Karpas-422 (cell line): ENCODE results near the gene PTP4A2. TPM values are rescaled to one million over a fixed set of nuclear protein-coding genes. Genes with fewer than 3 reads are reported as not detected.
"Not testable (repeated sequence)": the region's sequence is repeated elsewhere in the genome, so short reads cannot be mapped to it uniquely, and the experiment has no call there.

Experiments used
- DNase-seq: peaks from one replicate; pipeline ENCODE4 v3.0.0-alpha.2; 2015
- H2AFZ ChIP-seq: fragments of 200-600 bp; sonication (generic); 2 replicates; pipeline ENCODE4 v1.6.1; 2014; ENCODE audit warnings: antibody characterized with exemption, low read length, mixed read lengths
- H3K27ac ChIP-seq: fragments of 200-600 bp; sonication (generic); 2 replicates; pipeline ENCODE4 v1.5.1; 2014; ENCODE audit warnings: mild to moderate bottlenecking, low read length, moderate library complexity
- H3K27me3 ChIP-seq: fragments of 200-600 bp; sonication (generic); 2 replicates; pipeline ENCODE4 v1.6.1; 2014; ENCODE audit warnings: low read length, mixed read lengths
- H3K36me3 ChIP-seq: fragments of 200-600 bp; sonication (generic); 2 replicates; pipeline ENCODE4 v1.6.1; 2014; ENCODE audit warnings: low read length, mixed read lengths; ENCODE audit not compliant: insufficient read depth
- H3K4me1 ChIP-seq: fragments of 200-600 bp; sonication (generic); 2 replicates; pipeline ENCODE4 v1.6.1; 2014; ENCODE audit warnings: mild to moderate bottlenecking, low read length, mixed read lengths
- H3K4me2 ChIP-seq: fragments of 200-600 bp; sonication (generic); 2 replicates; pipeline ENCODE4 v1.6.1; 2014; ENCODE audit warnings: low read length, low read depth, mild to moderate bottlenecking; ENCODE audit not compliant: poor library complexity, severe bottlenecking
- H3K4me3 ChIP-seq: fragments of 200-600 bp; sonication (generic); 2 replicates; pipeline ENCODE4 v1.5.1; 2014; ENCODE audit warnings: mild to moderate bottlenecking, antibody characterized with exemption, low read length, mixed read lengths
- H3K79me2 ChIP-seq: fragments of 200-600 bp; sonication (generic); 2 replicates; pipeline ENCODE4 v1.6.1; 2014; ENCODE audit warnings: mild to moderate bottlenecking, low read length, mixed read lengths
- H3K9ac ChIP-seq: fragments of 200-600 bp; sonication (generic); 2 replicates; pipeline ENCODE4 v1.6.0; 2014; ENCODE audit warnings: low read length
- H3K9me2 ChIP-seq: fragments of 200-600 bp; sonication (generic), shearing (Covaris generic); replicated peaks from 2 replicates; pipeline ENCODE4 v1.6.0; 2014; ENCODE audit warnings: mild to moderate bottlenecking, low read length, moderate library complexity; ENCODE audit not compliant: insufficient read depth
- H3K9me3 ChIP-seq: fragments of 300-700, 200-600 bp; sonication (generic); 2 replicates; pipeline ENCODE4 v1.6.1; 2014; ENCODE audit warnings: low read length, mixed read lengths
- H4K20me1 ChIP-seq: fragments of 200-600 bp; sonication (generic); 2 replicates; pipeline ENCODE4 v1.6.1; 2014; ENCODE audit warnings: mild to moderate bottlenecking, antibody characterized with exemption, low read length, low read depth; ENCODE audit not compliant: insufficient read depth
- total RNA-seq: library from RNA; depleted of rRNA; stranded (reverse); fragments of >200 nt; shearing (Covaris generic); gene quantifications from 2 replicates; pipeline ENCODE4 v1.2.3, GENCODE V29; 2014; ENCODE audit warnings: low replicate concordance

PTP4A2 gene
- total RNA-seq, 1 experiment from 2014 or later = 401 TPM

- Histone ChIP-seq H3K9me2 (no peaks in the 10 kb centered on the region), H4K20me1 (no peaks in the 10 kb centered on the region), H2AFZ (no peak overlapping the region; the same call in 1 of the 2 replicates), H3K4me3 (no peak overlapping the region), H3K9ac (no peak overlapping the region), H3K27me3 (no peaks in the 10 kb centered on the region), H3K27ac (no peak overlapping the region), H3K4me2 (no peak overlapping the region), H3K79me2 (no peaks in the 10 kb centered on the region), H3K36me3 (no peaks in the 10 kb centered on the region), H3K4me1 (peaks cover 29% of the 10 kb centered on the region), H3K9me3 (no peaks in the 10 kb centered on the region)
- no peak for DNase-seq
Observed at GRCh38 chr1:31943546-31944184, 5.5 kb upstream of the PTP4A2 start.

DNA sequence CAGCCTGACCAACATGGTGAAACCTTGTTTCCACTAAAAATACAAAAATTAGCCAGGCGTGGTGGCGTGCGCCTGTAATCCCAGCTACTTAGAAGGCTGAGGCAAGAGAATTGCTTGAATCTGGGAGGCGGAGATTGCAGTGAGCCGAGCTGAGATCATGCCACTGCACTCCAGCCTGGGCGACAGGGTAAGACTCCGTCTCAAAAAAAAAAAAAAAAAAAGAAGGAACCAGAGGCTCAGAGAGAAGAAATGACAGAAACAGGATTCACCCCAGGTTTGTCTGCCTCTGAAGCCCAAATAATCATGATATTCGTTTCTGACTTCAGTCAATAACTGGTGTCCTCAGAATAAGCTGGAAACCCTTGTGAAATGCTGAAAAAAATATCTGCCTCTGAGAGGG lies 3.9 kb upstream of the PTP4A2 start:
- H3K36me3 ChIP-seq, H3K27ac ChIP-seq, H3K9ac ChIP-seq, H4K20me1 ChIP-seq, H2AFZ ChIP-seq, H3K27me3 ChIP-seq, H3K4me2 ChIP-seq, H3K79me2 ChIP-seq, H3K9me3 ChIP-seq, H3K9me2 ChIP-seq, H3K4me3 ChIP-seq: not testable (repeated sequence)
- peaks cover 32% of the 10 kb centered on the region for H3K4me1 ChIP-seq
- peak; percentile 23 for DNase-seq

GRCh38 chr1:31939484-31940329 lies 1.5 kb upstream of the PTP4A2 start:
- peak overlapping the region; percentile 57 for H3K4me2 ChIP-seq
- no peaks in the 10 kb centered on the region for H3K36me3 ChIP-seq
- peak overlapping the region; percentile 7; the same call in 1 of the 2 replicates for H3K4me3 ChIP-seq
- H3K9ac ChIP-seq = peak overlapping the region; percentile 56
- H3K27me3 ChIP-seq = no peaks in the 10 kb centered on the region
- H3K9me3 ChIP-seq = no peaks in the 10 kb centered on the region
- H3K79me2 ChIP-seq = peaks cover 32% of the 10 kb centered on the region
- peak overlapping the region; percentile 99 for H2AFZ ChIP-seq
- no peaks in the 10 kb centered on the region for H3K9me2 ChIP-seq
- H3K4me1 ChIP-seq = peaks cover 50% of the 10 kb centered on the region
- DNase-seq = peak; percentile 87
- H4K20me1 ChIP-seq = peaks cover 29% of the 10 kb centered on the region
- no peak overlapping the region for H3K27ac ChIP-seq

GRCh38 chr1:31937300-31938183 lies 626 bp downstream of the PTP4A2 start:
- Histone ChIP-seq H3K4me1 (peaks cover 63% of the 10 kb centered on the region), H3K9me3 (no peaks in the 10 kb centered on the region), H3K79me2 (peaks cover 53% of the 10 kb centered on the region), H3K36me3 (no peaks in the 10 kb centered on the region), H3K9ac (peak overlapping the region; percentile 96), H3K4me2 (peak overlapping the region; percentile 95), H2AFZ (no peak overlapping the region), H3K27me3 (no peaks in the 10 kb centered on the region), H3K4me3 (peak overlapping the region; percentile 98), H3K27ac (peak overlapping the region; percentile 83), H3K9me2 (no peaks in the 10 kb centered on the region), H4K20me1 (peaks cover 50% of the 10 kb centered on the region)
- peak; percentile 85 for DNase-seq

DNA sequence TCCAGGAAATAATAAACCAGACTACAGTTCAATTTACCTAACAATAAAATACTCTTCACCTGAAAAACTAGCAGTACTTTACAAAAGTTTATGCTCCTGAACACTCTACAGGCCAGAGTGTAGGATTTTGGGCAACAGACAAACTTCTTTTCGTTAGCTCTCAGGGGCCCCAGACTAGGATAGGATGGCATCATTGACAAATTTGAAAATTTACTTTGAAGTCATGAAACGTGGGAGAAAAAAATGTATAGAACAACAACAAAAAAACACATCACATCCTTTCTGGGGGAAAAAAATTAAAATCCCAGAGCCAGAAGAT lies 1.2 kb downstream of the PTP4A2 start:
- H3K4me2 ChIP-seq = peak overlapping the region; percentile 95
- no peak overlapping the region for H2AFZ ChIP-seq
- no peaks in the 10 kb centered on the region for H3K9me2 ChIP-seq
- DNase-seq = no peak
- H3K4me1 ChIP-seq = peaks cover 69% of the 10 kb centered on the region
- no peaks in the 10 kb centered on the region for H3K36me3 ChIP-seq
- no peaks in the 10 kb centered on the region for H3K9me3 ChIP-seq
- H3K27me3 ChIP-seq = no peaks in the 10 kb centered on the region
- H3K4me3 ChIP-seq = peak overlapping the region; percentile 98
- peaks cover 53% of the 10 kb centered on the region for H4K20me1 ChIP-seq
- H3K79me2 ChIP-seq = peaks cover 59% of the 10 kb centered on the region
- H3K27ac ChIP-seq = peak overlapping the region; percentile 83
- H3K9ac ChIP-seq = peak overlapping the region; percentile 96

- Histone ChIP-seq H3K9ac (peak overlapping the region; percentile 96), H2AFZ (no peak overlapping the region), H3K9me3 (no peaks in the 10 kb centered on the region), H3K4me1 (peaks cover 74% of the 10 kb centered on the region), H3K27ac (peak overlapping the region; percentile 83), H3K9me2 (no peaks in the 10 kb centered on the region), H3K4me2 (peak overlapping the region; percentile 95), H3K4me3 (peak overlapping the region; percentile 98), H3K27me3 (no peaks in the 10 kb centered on the region), H3K36me3 (no peaks in the 10 kb centered on the region), H4K20me1 (peaks cover 56% of the 10 kb centered on the region), H3K79me2 (peaks cover 64% of the 10 kb centered on the region)
- DNase-seq = peak; percentile 79
Observed at GRCh38 chr1:31936278-31936980, 1.7 kb downstream of the PTP4A2 start.

- Histone ChIP-seq H3K79me2 (peaks cover 79% of the 10 kb centered on the region), H3K4me2 (peak overlapping the region; percentile 95), H3K9me3 (no peaks in the 10 kb centered on the region), H3K27me3 (no peaks in the 10 kb centered on the region), H3K4me1 (peaks cover 85% of the 10 kb centered on the region), H3K36me3 (no peaks in the 10 kb centered on the region), H3K4me3 (peak overlapping the region; percentile 98), H2AFZ (no peak overlapping the region), H4K20me1 (peaks cover 56% of the 10 kb centered on the region), H3K27ac (peak overlapping the region; percentile 83), H3K9ac (peak overlapping the region; percentile 96), H3K9me2 (no peaks in the 10 kb centered on the region)
- peak; percentile 78 for DNase-seq
Observed at GRCh38 chr1:31934706-31935629, 3.2 kb downstream of the PTP4A2 start.
